GM20000 (cell line): Measurements from ENCODE around the gene PLAAT2.
"Not testable (repeated sequence)": the region's sequence is repeated elsewhere in the genome, so short reads cannot be mapped to it uniquely, and the experiment has no call there.

ENCODE experiments used
- DNase-seq: peaks from one replicate; pipeline ENCODE4 v3.0.0; 2012; ENCODE audit warnings: low spot score
- TF ChIP-seq, protein P1 (sequence below): IDR thresholded peaks from 2 replicates; pipeline ENCODE4 v1.5.1; 2012; ENCODE audit warnings: mild to moderate bottlenecking, control low read depth; ENCODE audit errors: extremely low read depth, missing control alignments

PLAAT2 gene

DNA sequence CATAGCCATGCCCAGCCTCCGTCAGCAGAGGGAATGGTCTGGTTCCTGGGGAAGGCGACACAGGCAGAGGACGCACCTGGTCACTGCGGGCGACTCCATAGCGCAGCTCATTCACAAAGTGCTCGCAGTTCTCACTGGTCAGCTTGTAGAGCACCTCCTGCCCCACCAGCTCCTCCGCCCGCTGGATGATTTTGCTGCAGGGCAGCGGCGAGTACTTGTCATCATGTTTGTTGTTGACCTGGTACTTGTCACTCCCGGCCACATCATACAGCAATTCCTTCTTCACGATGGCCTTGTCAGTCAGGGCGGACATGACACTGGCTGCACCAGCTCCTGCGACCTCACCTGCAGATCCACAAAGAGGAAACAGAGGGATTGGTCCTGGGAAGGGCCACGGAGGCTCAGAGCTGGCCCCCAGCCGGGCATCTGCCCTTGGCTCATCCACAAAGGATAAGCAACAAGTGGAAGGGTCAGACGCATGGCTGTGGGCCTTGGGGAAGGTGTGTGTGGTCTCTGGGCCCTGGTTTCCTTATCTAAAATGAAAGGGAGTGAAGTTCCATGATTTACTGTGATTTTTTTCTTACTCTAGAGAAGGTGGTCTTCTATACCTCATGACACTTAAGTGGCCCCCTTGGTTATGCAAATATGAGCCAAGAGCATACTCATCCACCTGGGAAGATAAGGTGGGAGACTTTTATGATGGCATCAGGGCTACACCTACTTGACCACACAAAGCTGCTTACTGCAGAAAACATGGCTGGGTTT is 27.0 kb upstream of the PLAAT2 start:
- DNase-seq: no peak
- TF ChIP-seq, protein P1, sequence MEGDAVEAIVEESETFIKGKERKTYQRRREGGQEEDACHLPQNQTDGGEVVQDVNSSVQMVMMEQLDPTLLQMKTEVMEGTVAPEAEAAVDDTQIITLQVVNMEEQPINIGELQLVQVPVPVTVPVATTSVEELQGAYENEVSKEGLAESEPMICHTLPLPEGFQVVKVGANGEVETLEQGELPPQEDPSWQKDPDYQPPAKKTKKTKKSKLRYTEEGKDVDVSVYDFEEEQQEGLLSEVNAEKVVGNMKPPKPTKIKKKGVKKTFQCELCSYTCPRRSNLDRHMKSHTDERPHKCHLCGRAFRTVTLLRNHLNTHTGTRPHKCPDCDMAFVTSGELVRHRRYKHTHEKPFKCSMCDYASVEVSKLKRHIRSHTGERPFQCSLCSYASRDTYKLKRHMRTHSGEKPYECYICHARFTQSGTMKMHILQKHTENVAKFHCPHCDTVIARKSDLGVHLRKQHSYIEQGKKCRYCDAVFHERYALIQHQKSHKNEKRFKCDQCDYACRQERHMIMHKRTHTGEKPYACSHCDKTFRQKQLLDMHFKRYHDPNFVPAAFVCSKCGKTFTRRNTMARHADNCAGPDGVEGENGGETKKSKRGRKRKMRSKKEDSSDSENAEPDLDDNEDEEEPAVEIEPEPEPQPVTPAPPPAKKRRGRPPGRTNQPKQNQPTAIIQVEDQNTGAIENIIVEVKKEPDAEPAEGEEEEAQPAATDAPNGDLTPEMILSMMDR: no peak

- DNase-seq: no peak
- TF ChIP-seq, protein P1: no peak
These were observed 25.8 kb upstream of the PLAAT2 start for GRCh38 chr11:63589000-63589399.

DNA sequence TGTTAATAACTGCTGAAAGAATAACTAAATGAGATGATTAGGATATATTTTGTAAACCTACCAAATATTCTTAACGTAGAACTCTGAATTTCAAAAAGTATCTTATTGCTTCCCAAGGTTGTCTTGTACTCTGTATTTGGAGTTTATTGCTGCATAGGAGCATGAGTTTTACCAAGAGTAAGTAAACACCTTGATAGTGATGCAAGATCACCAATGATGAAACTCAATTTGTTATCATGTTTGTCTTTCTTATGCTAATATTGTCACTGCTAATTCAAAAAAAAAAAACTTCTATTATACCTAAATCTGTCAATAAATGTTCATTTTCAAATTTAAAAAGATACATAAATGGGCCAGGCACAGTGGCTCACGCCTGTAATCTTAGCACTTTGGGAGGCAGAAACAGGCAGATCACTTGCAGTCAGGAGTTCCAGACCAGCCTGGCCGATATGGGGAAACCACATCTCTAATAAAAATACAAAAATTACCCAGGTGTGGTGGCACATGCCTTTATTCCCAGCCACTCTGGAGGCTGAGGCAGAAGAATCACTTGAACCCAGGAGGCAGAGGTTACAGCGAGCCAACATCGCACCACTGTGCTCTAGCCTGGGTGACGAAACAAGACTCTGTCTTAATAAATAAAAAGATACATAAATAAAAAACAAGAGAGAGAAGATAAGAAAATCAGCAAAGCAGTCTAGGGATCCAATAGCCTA is 23.4 kb upstream of the PLAAT2 start:
- TF ChIP-seq, protein P1: no peak
- no peak for DNase-seq

DNA sequence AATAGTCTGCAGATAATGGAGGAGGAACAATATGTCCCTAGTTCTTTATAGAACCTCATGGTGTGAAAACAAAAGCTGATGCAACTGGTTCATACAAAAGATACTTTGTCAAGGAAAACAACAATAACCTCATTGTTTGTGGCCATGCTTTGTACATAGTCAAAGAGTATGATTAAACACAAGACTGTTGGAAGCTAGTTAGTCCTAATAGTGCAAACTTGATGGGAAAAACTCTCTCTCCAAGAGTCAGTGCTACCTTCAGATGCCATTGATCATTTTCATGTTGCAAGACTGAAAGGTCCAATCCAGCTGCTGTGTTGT is 20.1 kb upstream of the PLAAT2 start:
- TF ChIP-seq, protein P1: no peak
- no peak for DNase-seq

- DNase-seq: not testable (repeated sequence)
These were observed 18.0 kb upstream of the PLAAT2 start for GRCh38 chr11:63581224-63581623.

GRCh38 chr11:63578882-63579281 is 15.7 kb upstream of the PLAAT2 start:
- DNase-seq: not testable (repeated sequence)

DNA sequence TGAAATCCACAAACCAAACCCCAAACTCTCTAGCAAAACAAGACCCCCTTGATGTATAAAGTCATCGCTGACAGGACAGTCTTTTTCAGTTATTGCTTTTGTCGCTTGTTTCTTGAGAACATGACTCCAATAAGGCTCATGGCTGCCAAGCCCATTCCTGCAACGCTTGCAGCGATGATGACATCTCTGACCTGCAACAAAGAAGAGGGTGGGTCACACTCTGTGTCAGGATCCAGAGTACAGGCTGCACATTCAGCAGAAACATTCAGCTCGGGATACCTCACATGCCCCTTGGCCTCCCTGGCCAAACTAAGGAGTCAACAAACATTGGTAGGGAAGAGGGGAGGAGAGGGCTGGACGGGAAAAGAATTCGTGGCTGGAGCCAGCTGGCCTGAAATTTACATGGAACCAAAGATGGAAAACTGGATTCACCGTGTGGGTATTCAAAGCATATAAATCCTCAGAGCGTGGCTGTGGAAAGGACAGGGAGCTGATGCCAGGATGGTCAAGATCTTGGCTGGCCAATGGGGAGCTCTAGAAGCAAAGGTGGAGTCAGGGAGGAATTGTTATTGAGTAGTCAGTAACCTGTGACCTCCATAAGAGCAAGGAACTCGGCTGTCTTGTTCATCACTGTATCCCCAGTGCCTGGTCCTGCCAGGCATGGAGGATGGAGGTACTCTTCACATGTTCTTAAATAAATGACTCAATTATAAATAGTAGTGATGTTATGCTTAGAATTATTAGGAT is 11.8 kb upstream of the PLAAT2 start:
- TF ChIP-seq, protein P1: no peak
- DNase-seq: no peak
